Endodermal cell (in vitro differentiated cells): Measurements from ENCODE around the gene C4A. TPM values are rescaled to one million over a fixed set of nuclear protein-coding genes. Genes with fewer than 3 reads are reported as not detected.

ENCODE experiments used
- DNase-seq: peaks from one replicate; pipeline ENCODE4 v3.0.0-alpha.2; 2017
- H3K27ac ChIP-seq: 2 replicates; pipeline ENCODE4 v1.5.1; 2013; ENCODE audit warnings: mild to moderate bottlenecking, low read depth, low read length, moderate library complexity
- H3K27me3 ChIP-seq: 2 replicates; pipeline ENCODE4 v1.6.1; 2013; ENCODE audit warnings: mild to moderate bottlenecking, low read length, moderate library complexity; ENCODE audit not compliant: insufficient read depth, control insufficient read depth, poor library complexity, severe bottlenecking
- H3K36me3 ChIP-seq: 2 replicates; pipeline ENCODE4 v1.7.0; 2013; ENCODE audit warnings: mild to moderate bottlenecking, low read length, moderate library complexity; ENCODE audit not compliant: control insufficient read depth, insufficient read depth
- H3K4me1 ChIP-seq: one replicate; pipeline ENCODE4 v1.7.0; 2013; ENCODE audit warnings: low read length; ENCODE audit not compliant: control insufficient read depth, insufficient read depth
- H3K4me3 ChIP-seq: 2 replicates; pipeline ENCODE4 v1.5.1; 2013; ENCODE audit warnings: mild to moderate bottlenecking, low read length, moderate library complexity
- H3K9ac ChIP-seq: 2 replicates; pipeline ENCODE4 v1.6.1; 2013; ENCODE audit warnings: mild to moderate bottlenecking, low read length, moderate library complexity; ENCODE audit not compliant: poor library complexity, severe bottlenecking; ENCODE audit errors: extremely low read depth
- H3K9me3 ChIP-seq: 2 replicates; pipeline ENCODE4 v1.6.1; 2013; ENCODE audit warnings: mild to moderate bottlenecking, low read length, moderate library complexity; ENCODE audit not compliant: control insufficient read depth
- H3K27ac Mint-ChIP-seq: 2 replicates; pipeline ENCODE4 v1.8.0; 2020; ENCODE audit warnings: mixed read lengths
- H3K27me3 Mint-ChIP-seq: 2 replicates; pipeline ENCODE4 v1.8.0; 2021; ENCODE audit warnings: mild to moderate bottlenecking, mixed read lengths; ENCODE audit not compliant: insufficient read depth
- H3K36me3 Mint-ChIP-seq: 2 replicates; pipeline ENCODE4 v1.8.0; 2020; ENCODE audit warnings: low read depth, mixed read lengths
- H3K4me1 Mint-ChIP-seq: 2 replicates; pipeline ENCODE4 v1.8.0; 2020; ENCODE audit warnings: mixed read lengths
- H3K4me3 Mint-ChIP-seq: 2 replicates; pipeline ENCODE4 v1.8.0; 2020; ENCODE audit warnings: mild to moderate bottlenecking, moderate library complexity, mixed read lengths
- H3K9me3 Mint-ChIP-seq: 2 replicates; pipeline ENCODE4 v1.8.0; 2020; ENCODE audit warnings: mild to moderate bottlenecking, mixed read lengths
- WGBS, 2 experiments: methylation state at CpG; one replicate each; pipeline versions ENCODE4 v1.1.5 to v1.1.7; 2013; ENCODE audit warnings: missing lambda C conversion rate in 2 of 2, mixed read lengths in 1 of 2; ENCODE audit not compliant: insufficient coverage in 1 of 2, insufficient read length in 1 of 2; 5-methylcytosine and 5-hydroxymethylcytosine counted together
- total RNA-seq, 2 donors: library from RNA; stranded (reverse); fragmentation: NEBNext Ultra II Directional in 1 of 2; extraction: Animal tissue kit (Norgen Biotek cat#: 25700) in 1 of 2; gene quantifications; 2 replicates in 1 of 2; 3 replicates in 1 of 2; pipeline ENCODE4 v1.2.1, GENCODE V29; 2021
- TF ChIP-seq, protein P1 (sequence below): fragments of 200-600 bp; sonication (generic); conservative IDR thresholded peaks from 2 replicates; pipeline ENCODE4 v1.5.0; 2021; ENCODE audit warnings: antibody characterized with exemption, mild to moderate bottlenecking

Gene C4A
- total RNA-seq, 2 donors from 2014 or later, result 4.5 to 6.2 TPM

DNA sequence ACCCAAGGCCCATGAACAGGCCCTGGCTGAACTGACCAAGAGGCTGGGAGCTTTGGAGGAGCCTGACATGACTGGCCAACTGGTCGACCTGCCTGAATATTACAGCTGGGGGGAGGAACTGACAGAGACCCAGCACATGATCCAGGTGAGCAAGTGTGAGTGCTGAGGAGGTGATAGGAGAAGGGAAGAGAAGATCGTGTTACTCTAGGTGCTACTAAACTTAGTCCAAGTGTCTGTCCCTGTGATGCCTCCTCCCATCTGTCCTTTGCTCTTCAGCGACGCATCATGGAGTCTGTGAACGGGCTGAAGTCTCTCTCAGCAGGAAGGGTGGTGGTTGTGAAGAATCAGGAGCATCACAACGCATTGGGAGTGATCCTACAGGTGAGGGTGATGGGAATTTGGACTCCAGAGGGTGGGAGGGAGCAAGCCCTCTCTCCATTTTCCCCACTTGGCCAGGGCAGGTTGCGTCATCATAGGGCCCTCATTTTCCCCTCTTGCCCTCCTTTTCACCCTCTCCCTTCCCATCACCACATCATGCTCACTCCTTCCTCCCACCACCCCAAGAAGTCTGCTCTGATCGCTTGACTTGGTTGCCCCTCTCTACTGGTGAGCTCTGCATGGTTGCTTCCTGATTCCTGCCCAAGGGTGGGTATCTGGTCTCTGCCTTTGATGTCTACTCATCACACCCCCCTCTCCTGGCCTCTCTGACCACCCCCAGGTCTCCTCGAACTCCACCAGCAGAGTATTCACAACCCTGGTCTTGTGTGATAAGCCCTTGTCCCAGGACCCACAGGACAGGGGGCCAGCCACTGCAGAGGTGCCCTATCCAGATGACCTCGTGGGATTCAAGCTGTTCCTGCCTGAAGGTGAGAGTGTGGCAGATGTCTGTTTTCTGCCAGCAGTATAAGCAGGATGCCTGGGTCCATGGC lies 14.6 kb upstream of the C4A start:
- H3K36me3 Mint-ChIP-seq, result peaks cover 67% of the 10 kb centered on the region
- H3K4me3 ChIP-seq, result no peak overlapping the region
- no peak overlapping the region for H3K27ac ChIP-seq

DNA sequence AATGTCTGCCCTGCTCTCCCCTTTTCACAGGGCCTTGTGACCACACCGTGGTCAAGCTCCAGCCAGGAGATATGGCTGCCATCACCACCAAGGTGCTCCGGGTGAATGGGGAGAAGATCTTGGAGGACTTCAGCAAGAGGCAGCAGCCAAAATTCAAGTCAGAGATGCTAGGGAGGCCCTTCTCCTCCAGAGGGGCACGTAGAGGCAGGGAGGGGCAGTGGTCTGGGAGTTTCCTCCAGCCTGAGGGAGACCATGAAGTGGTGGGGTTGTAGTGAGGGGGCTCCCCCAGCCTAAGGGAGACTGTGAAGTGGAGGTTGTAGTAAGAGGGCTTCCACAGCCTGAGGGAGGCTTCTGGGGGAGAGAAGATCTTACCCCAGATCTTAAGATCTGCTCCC lies 13.9 kb upstream of the C4A start:
- Mint-ChIP-seq H3K4me1 (peaks cover 6% of the 10 kb centered on the region), H3K27ac (no peak overlapping the region)
- TF ChIP-seq, protein P1, sequence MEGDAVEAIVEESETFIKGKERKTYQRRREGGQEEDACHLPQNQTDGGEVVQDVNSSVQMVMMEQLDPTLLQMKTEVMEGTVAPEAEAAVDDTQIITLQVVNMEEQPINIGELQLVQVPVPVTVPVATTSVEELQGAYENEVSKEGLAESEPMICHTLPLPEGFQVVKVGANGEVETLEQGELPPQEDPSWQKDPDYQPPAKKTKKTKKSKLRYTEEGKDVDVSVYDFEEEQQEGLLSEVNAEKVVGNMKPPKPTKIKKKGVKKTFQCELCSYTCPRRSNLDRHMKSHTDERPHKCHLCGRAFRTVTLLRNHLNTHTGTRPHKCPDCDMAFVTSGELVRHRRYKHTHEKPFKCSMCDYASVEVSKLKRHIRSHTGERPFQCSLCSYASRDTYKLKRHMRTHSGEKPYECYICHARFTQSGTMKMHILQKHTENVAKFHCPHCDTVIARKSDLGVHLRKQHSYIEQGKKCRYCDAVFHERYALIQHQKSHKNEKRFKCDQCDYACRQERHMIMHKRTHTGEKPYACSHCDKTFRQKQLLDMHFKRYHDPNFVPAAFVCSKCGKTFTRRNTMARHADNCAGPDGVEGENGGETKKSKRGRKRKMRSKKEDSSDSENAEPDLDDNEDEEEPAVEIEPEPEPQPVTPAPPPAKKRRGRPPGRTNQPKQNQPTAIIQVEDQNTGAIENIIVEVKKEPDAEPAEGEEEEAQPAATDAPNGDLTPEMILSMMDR, result no peak

More for the DNA sequence above, 14.6 kb upstream of the C4A start:
- Histone ChIP-seq H3K9me3 (no peaks in the 10 kb centered on the region), H3K36me3 (peaks cover 53% of the 10 kb centered on the region), H3K4me1 (peaks cover 8% of the 10 kb centered on the region), H3K9ac (no peak overlapping the region), H3K27me3 (no peaks in the 10 kb centered on the region)
- H3K4me1 Mint-ChIP-seq, result peaks cover 2% of the 10 kb centered on the region
- H3K4me3 Mint-ChIP-seq, result no peak overlapping the region
- WGBS, 2 experiments, result 93 to 100% methylated on average over 5 to 10 of the region's 10 CpGs
- no peaks in the 10 kb centered on the region for H3K9me3 Mint-ChIP-seq
- no peaks in the 10 kb centered on the region for H3K27me3 Mint-ChIP-seq
- DNase-seq, result no peak
- H3K27ac Mint-ChIP-seq, result no peak overlapping the region
- TF ChIP-seq, protein P1, result no peak

DNA sequence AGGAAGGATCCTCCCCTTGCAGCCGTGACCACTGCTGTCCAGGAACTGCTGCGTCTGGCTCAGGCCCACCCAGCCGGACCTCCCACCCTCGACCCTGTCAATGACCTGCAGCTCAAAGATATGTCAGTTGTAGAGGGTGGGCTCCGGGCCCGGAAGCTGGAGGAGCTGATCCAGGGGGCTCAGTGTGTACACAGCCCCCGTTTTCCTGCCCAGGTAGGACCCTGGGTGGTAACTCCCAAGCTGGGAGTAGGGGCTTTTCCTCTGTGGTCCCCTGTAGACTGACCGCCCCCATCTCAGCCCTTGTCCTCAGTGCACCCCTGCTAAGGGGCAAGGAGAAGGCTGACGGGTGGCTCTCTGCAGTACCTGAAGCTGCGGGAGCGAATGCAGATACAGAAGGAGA lies 13.5 kb upstream of the C4A start:
- no peaks in the 10 kb centered on the region for H3K9me3 ChIP-seq
- 95% methylated on average over 10 to 11 of the region's 11 CpGs for WGBS, 2 experiments
- no peak for DNase-seq
- no peaks in the 10 kb centered on the region for H3K27me3 ChIP-seq
- Mint-ChIP-seq H3K27me3 (no peaks in the 10 kb centered on the region), H3K9me3 (no peaks in the 10 kb centered on the region), H3K4me3 (no peak overlapping the region), H3K4me1 (peaks cover 9% of the 10 kb centered on the region), H3K27ac (no peak overlapping the region), H3K36me3 (peaks cover 59% of the 10 kb centered on the region)
- TF ChIP-seq, protein P1, result no peak
- H3K4me3 ChIP-seq, result no peak overlapping the region
- H3K36me3 ChIP-seq, result peaks cover 44% of the 10 kb centered on the region
- no peak overlapping the region for H3K9ac ChIP-seq
- H3K27ac ChIP-seq, result no peak overlapping the region
- peaks cover 8% of the 10 kb centered on the region for H3K4me1 ChIP-seq

More for the DNA sequence above, 13.9 kb upstream of the C4A start:
- no peak overlapping the region for H3K4me3 Mint-ChIP-seq
- 93% methylated on average over 3 of the region's 3 CpGs; no CpG with 5 or more reads in 1 of the 2 experiments for WGBS, 2 experiments
- H3K9ac ChIP-seq, result no peak overlapping the region
- H3K27me3 ChIP-seq, result no peaks in the 10 kb centered on the region
- DNase-seq, result no peak
- peaks cover 47% of the 10 kb centered on the region for H3K36me3 ChIP-seq
- no peak overlapping the region for H3K4me3 ChIP-seq
- no peaks in the 10 kb centered on the region for H3K9me3 ChIP-seq
- H3K36me3 Mint-ChIP-seq, result peaks cover 60% of the 10 kb centered on the region
- H3K4me1 ChIP-seq, result peaks cover 8% of the 10 kb centered on the region
- no peaks in the 10 kb centered on the region for H3K27me3 Mint-ChIP-seq
- H3K27ac ChIP-seq, result no peak overlapping the region
- H3K9me3 Mint-ChIP-seq, result no peaks in the 10 kb centered on the region
